ENCODE measurements around the gene BAG2. TPM values are rescaled to one million over a fixed set of nuclear protein-coding genes. Genes with fewer than 3 reads are reported as not detected.

The BAG2 gene
- total and polyA plus RNA-seq, 10 of the 15 experiments (the other 5 are each of a cell fraction or from before 2014, with no cell fraction given) = 7.7 to 17.6 (median 9.6) TPM

- TF ChIP-seq ELK1 (IDR thresholded peaks at IDR 0.05; ENCODE audit: low read depth, low read length) = no peak
- no peak for TF ChIP-seq CEBPB (IDR thresholded peaks at IDR 0.05; ENCODE audit: borderline replicate concordance in 1 of 2, low read depth in 2 of 2, low read length in 2 of 2)
- TF ChIP-seq SMC3 (IDR thresholded peaks at IDR 0.05; ENCODE audit: borderline replicate concordance, low read length) = no peak
- TF ChIP-seq MEF2A (IDR thresholded peaks at IDR 0.05; ENCODE audit: insufficient read depth, low read depth, low read length) = peak; percentile 28; the same call in 1 of the 2 replicates
- no peak for TF ChIP-seq ZNF217 (IDR thresholded peaks at IDR 0.05)
- no peak for TF ChIP-seq PBX3 (IDR thresholded peaks at IDR 0.05; ENCODE audit: insufficient replicate concordance, low read depth, low read length)
- TF ChIP-seq RELB (IDR thresholded peaks at IDR 0.05; ENCODE audit: low read depth) = 0 out of 2 replicates have a peak, but pooled peaks have one; percentile 28
- TF ChIP-seq SMARCA5 (IDR thresholded peaks at IDR 0.05) = peak; percentile 77; the same call in 1 of the 2 replicates
- no peak for TF ChIP-seq SUPT20H (IDR thresholded peaks at IDR 0.05; ENCODE audit: borderline replicate concordance, control insufficient read depth, low read depth, low read length)
- TF ChIP-seq POU2F2 (IDR thresholded peaks at IDR 0.05; ENCODE audit: borderline replicate concordance, low read depth, low read length) = peak; percentile 64
- no peak for TF ChIP-seq EP300 (IDR thresholded peaks at IDR 0.05; ENCODE audit: borderline replicate concordance in 1 of 2, control insufficient read depth in 1 of 2, low read depth in 2 of 2, low read length in 2 of 2)
- TF ChIP-seq NRF1 (conservative IDR thresholded peaks at IDR 0.05; ENCODE audit: low read depth, low read length) = no peak
- peak; percentile 92 for TF ChIP-seq POLR2AphosphoS2 (IDR thresholded peaks at IDR 0.05; ENCODE audit: low read depth, low read length)
- TF ChIP-seq IRF3 (IDR thresholded peaks at IDR 0.05) = no peak
- no peak for TF ChIP-seq NR2C2 (IDR thresholded peaks at IDR 0.05; ENCODE audit: borderline replicate concordance, control insufficient read depth, insufficient read length, low read depth)
- peak; percentile 75 for TF ChIP-seq TCF12 (IDR thresholded peaks at IDR 0.05; ENCODE audit: low read depth, low read length)
- TF ChIP-seq NFIC (IDR thresholded peaks at IDR 0.05; ENCODE audit: low read depth, low read length) = no peak; the same call in 1 of the 2 replicates
- TF ChIP-seq SMAD5 (IDR thresholded peaks at IDR 0.05; ENCODE audit: low read depth) = peak; percentile 89
- TF ChIP-seq SREBF2 (IDR thresholded peaks at IDR 0.05; ENCODE audit: low read length) = no peak
- no peak; the same call in 1 of the 2 replicates for TF ChIP-seq FOXM1 (IDR thresholded peaks at IDR 0.05; ENCODE audit: low read depth, low read length)
- TF ChIP-seq ZNF24 (IDR thresholded peaks at IDR 0.05) = no peak
- TF ChIP-seq IKZF2 (IDR thresholded peaks at IDR 0.05) = no peak
- peak; percentile 79 for TF ChIP-seq ATF7 (IDR thresholded peaks at IDR 0.05; ENCODE audit: low read depth)
- TF ChIP-seq CBX5 (IDR thresholded peaks at IDR 0.05; ENCODE audit: low read depth) = peak; percentile 41; the same call in 1 of the 2 replicates
- no peak; the same call in 1 of the 2 replicates for TF ChIP-seq MTA3 (IDR thresholded peaks at IDR 0.05; ENCODE audit: borderline replicate concordance, low read length)
- no peak for TF ChIP-seq ZSCAN29 (IDR thresholded peaks at IDR 0.05)
Measured at GRCh38 chr6:57172136-57173055, at the start of gene BAG2 (continued).

Measured in GM12878 (cell line).